Adrenal gland (tissue), 5 donors: ENCODE results near the gene DMD.

Source experiments
- CTCF ChIP-seq, 6 experiments: fragments of 450-650 bp in 4 of 6; fragments of 200-600 bp in 2 of 6; sonication (generic) in 1 of 6; IDR thresholded peaks; 1 replicate in 5 of 6; 2 replicates in 1 of 6; pipeline versions ENCODE4 v1.5.1 to v1.8.0; 2016 to 2021; ENCODE audit warnings: antibody characterized with exemption in 6 of 6, mild to moderate bottlenecking in 2 of 6, moderate library complexity in 1 of 6
- POLR2A ChIP-seq, 2 donors: fragments of 450-650 bp; IDR thresholded peaks; one replicate each; pipeline ENCODE4 v1.6.1; 2017; ENCODE audit warnings: antibody characterized with exemption in 2 of 2, mild to moderate bottlenecking in 2 of 2, moderate library complexity in 1 of 2
- donor health status: DM: no; HTN: no; CAD: no.

GRCh38 chrX:31071262-31071661, 2140.1 kb downstream of the DMD start:
- TF ChIP-seq CTCF (IDR thresholded peaks at IDR 0.05) = no peak
- no peak for TF ChIP-seq POLR2A (IDR thresholded peaks at IDR 0.05)
